HCT116 (cell line): Measurements from ENCODE around the gene PEG3. TPM values are rescaled to one million over a fixed set of nuclear protein-coding genes. Genes with fewer than 3 reads are reported as not detected.

Experiments
- ATAC-seq: fragments of 200-7000 bp; cut with Tn5 transposase; 2 replicates; pipeline ENCODE4 v1.9.1; 2020; ENCODE audit warnings: mild to moderate bottlenecking, moderate library complexity
- BruUV-seq: library from RNA; stranded (reverse); fragments of 400-500 nt; replicated peaks from 2 replicates; lab custom pipeline; 2021; lab: Mats Ljungman, UMichigan
- CTCF ChIA-PET: fragments of 300-600 bp; sonication (Branson Sonifier 250); formaldehyde crosslinking; loops from one replicate; lab custom pipeline; 2021; ENCODE audit warnings: antibody characterized with exemption; lab: Charles Lee
- POLR2A ChIA-PET: fragments of 300-600, 350-600 bp; sonication (Branson Sonifier 250); formaldehyde crosslinking; loops from one replicate; lab custom pipeline; 2021; ENCODE audit warnings: antibody characterized with exemption; lab: Charles Lee
- RAD21 ChIA-PET, 2 experiments: fragments of 300-600 bp; sonication (Branson Sonifier 250); formaldehyde crosslinking; loops; one replicate each; lab custom pipeline; 2023; ENCODE audit warnings: low total read pairs in 2 of 2; ENCODE audit not compliant: uncharacterized antibody in 2 of 2, unreplicated experiment in 2 of 2, low non-redundant PET in 1 of 2; lab: Charles Lee
- DNase-seq: peaks from one replicate; pipeline ENCODE4 v3.0.0-alpha.2; 2010; ENCODE audit warnings: low read depth, low spot score
- H2AFZ ChIP-seq: fragments of 200-600 bp; shearing (Covaris generic), sonication (generic); 2 replicates; pipeline ENCODE4 v1.6.1; 2017; ENCODE audit warnings: low read depth, mixed run types, mixed read lengths, antibody characterized with exemption, low read length; ENCODE audit not compliant: poor library complexity, severe bottlenecking
- H3K27ac ChIP-seq: 2 replicates; pipeline ENCODE4 v1.5.1; 2012; ENCODE audit warnings: low read depth, low read length
- H3K27me3 ChIP-seq: fragments of 200-600 bp; sonication (generic); 2 replicates; pipeline ENCODE4 v1.6.1; 2016; ENCODE audit warnings: mixed run types, low read length, mixed read lengths; ENCODE audit not compliant: insufficient read depth
- H3K36me3 ChIP-seq, 2 experiments: fragments of 200-500 bp in 1 of 2; fragments of 200-600 bp in 1 of 2; sonication (Bioruptor generic) in 1 of 2; sonication (generic) in 1 of 2; 2 replicates each; pipeline versions ENCODE4 v1.5.1 to v1.6.1; 2014 to 2016; ENCODE audit warnings: low read length in 2 of 2, inconsistent platforms in 1 of 2, mixed read lengths in 1 of 2, mixed run types in 1 of 2; ENCODE audit not compliant: insufficient read depth in 2 of 2, control insufficient read depth in 1 of 2
- H3K4me1 ChIP-seq, 2 experiments: fragments of 200-600 bp in 1 of 2; sonication (generic) in 1 of 2; 2 replicates each; pipeline versions ENCODE4 v1.5.1 to v1.6.1; 2012 to 2017; ENCODE audit warnings: low read length in 2 of 2, inconsistent platforms in 1 of 2, mild to moderate bottlenecking in 1 of 2, mixed read lengths in 1 of 2, mixed run types in 1 of 2, moderate library complexity in 1 of 2; ENCODE audit not compliant: insufficient read depth in 2 of 2, control insufficient read depth in 1 of 2
- H3K4me2 ChIP-seq: fragments of 200-600 bp; sonication (generic); 2 replicates; pipeline ENCODE4 v1.6.1; 2017; ENCODE audit warnings: mixed run types, low read length, mixed read lengths
- H3K4me3 ChIP-seq, 2 experiments: fragments of 200-600 bp in 1 of 2; sonication (generic) in 1 of 2; replicated peaks in 1 of 2; 2 replicates each; pipeline ENCODE4 v1.5.1; 2011 to 2016; ENCODE audit warnings: low read length in 2 of 2, control low read depth in 1 of 2, low read depth in 1 of 2, mild to moderate bottlenecking in 1 of 2, mixed read lengths in 1 of 2, mixed run types in 1 of 2
- H3K79me2 ChIP-seq: fragments of 200-600 bp; sonication (generic); 2 replicates; pipeline ENCODE4 v1.6.1; 2017; ENCODE audit warnings: mild to moderate bottlenecking, mixed run types, low read length, moderate library complexity, mixed read lengths; ENCODE audit not compliant: insufficient read depth
- H3K9ac ChIP-seq: fragments of 200-600 bp; sonication (generic); 2 replicates; pipeline ENCODE4 v1.6.1; 2016; ENCODE audit warnings: low read length, mixed read lengths
- H3K9me2 ChIP-seq: fragments of 200-600 bp; sonication (generic), shearing (Covaris generic); 2 replicates; pipeline ENCODE4 v1.6.1; 2017; ENCODE audit warnings: mixed run types, mild to moderate bottlenecking, moderate library complexity; ENCODE audit not compliant: insufficient read depth
- H3K9me3 ChIP-seq, 2 experiments: fragments of 200-500 bp in 1 of 2; fragments of 200-600 bp in 1 of 2; sonication (Bioruptor generic) in 1 of 2; sonication (generic) in 1 of 2; 2 replicates each; pipeline ENCODE4 v1.6.1; 2014 to 2017; ENCODE audit warnings: low read length in 2 of 2, mixed read lengths in 2 of 2, inconsistent platforms in 1 of 2, low read depth in 1 of 2, mild to moderate bottlenecking in 1 of 2, mixed run types in 1 of 2, moderate library complexity in 1 of 2; ENCODE audit not compliant: control insufficient read depth in 1 of 2, insufficient read depth in 1 of 2
- H4K20me1 ChIP-seq: fragments of 200-600 bp; sonication (generic), shearing (Covaris generic); 2 replicates; pipeline ENCODE4 v1.6.1; 2017; ENCODE audit warnings: mixed run types, mild to moderate bottlenecking, moderate library complexity; ENCODE audit not compliant: insufficient read depth
- CBX3 ChIP-seq: IDR thresholded peaks from 2 replicates; pipeline ENCODE4 v1.6.1; 2012; ENCODE audit warnings: low read depth
- CEBPB ChIP-seq: IDR thresholded peaks from 2 replicates; pipeline ENCODE4 v1.6.1; 2012; ENCODE audit warnings: low read depth
- EGR1 ChIP-seq: IDR thresholded peaks from 2 replicates; pipeline ENCODE4 v1.6.1; 2012; ENCODE audit warnings: low read depth
- ELF1 ChIP-seq: IDR thresholded peaks from 2 replicates; pipeline ENCODE4 v1.6.1; 2012; ENCODE audit warnings: low read depth, borderline replicate concordance
- EZH2 ChIP-seq: fragments of 200-600 bp; sonication (generic); IDR thresholded peaks from 2 replicates; pipeline ENCODE4 v1.6.1; 2017; ENCODE audit warnings: antibody characterized with exemption, mixed run types
- EZH2phosphoT487 ChIP-seq: fragments of 200-600 bp; IDR thresholded peaks from 2 replicates; pipeline ENCODE4 v1.6.1; 2018; ENCODE audit warnings: antibody characterized with exemption, borderline replicate concordance
- FOSL1 ChIP-seq: IDR thresholded peaks from 2 replicates; pipeline ENCODE4 v1.6.1; 2012; ENCODE audit warnings: low read depth
- JUND ChIP-seq: IDR thresholded peaks from 2 replicates; pipeline ENCODE4 v1.6.1; 2012
- POLR2A ChIP-seq: IDR thresholded peaks from 2 replicates; pipeline ENCODE4 v1.7.0; 2011; ENCODE audit warnings: borderline replicate concordance; ENCODE audit not compliant: insufficient read depth, insufficient read length; ENCODE audit errors: extremely low read depth
- SRF ChIP-seq: IDR thresholded peaks from 2 replicates; pipeline ENCODE4 v1.6.1; 2012; ENCODE audit warnings: low read depth
- TCF7L2 ChIP-seq: IDR thresholded peaks from 2 replicates; pipeline ENCODE4 v1.7.0; 2011; ENCODE audit warnings: borderline replicate concordance, inconsistent platforms; ENCODE audit not compliant: insufficient read depth, insufficient read length; ENCODE audit errors: extremely low read depth
- YY1 ChIP-seq: IDR thresholded peaks from 2 replicates; pipeline ENCODE4 v1.6.1; 2011; ENCODE audit warnings: low read length, low read depth, moderate library complexity, mild to moderate bottlenecking; ENCODE audit not compliant: insufficient replicate concordance; ENCODE audit errors: extremely low read depth
- ZFX ChIP-seq: fragments of 450-650 bp; IDR thresholded peaks from 2 replicates; pipeline ENCODE4 v1.6.1; 2017
- ZNF274 ChIP-seq: fragments of 200-500 bp; sonication (Bioruptor generic); IDR thresholded peaks from 2 replicates; pipeline ENCODE4 v1.6.1; 2014; ENCODE audit warnings: mild to moderate bottlenecking, low read depth, low read length, inconsistent platforms
- intact Hi-C: fragments of 100-400 bp; cut with micrococcal nuclease; formaldehyde crosslinking; loops from 2 replicates; pipeline ENCODE4 v1.10.0; 2022
- total RNA-seq: library from RNA; stranded (reverse); gene quantifications from one replicate; pipeline ENCODE4 v1.2.1, GENCODE V29; 2021; ENCODE audit not compliant: unreplicated experiment
- TF ChIP-seq, protein P1 (sequence below): IDR thresholded peaks from 2 replicates; pipeline ENCODE4 v1.6.1; 2012
- TF ChIP-seq, protein P2 (sequence below): IDR thresholded peaks from 2 replicates; pipeline ENCODE4 v1.6.1; 2012
- TF ChIP-seq, protein P3 (sequence below): IDR thresholded peaks from 2 replicates; pipeline ENCODE4 v1.6.1; 2011; ENCODE audit warnings: mild to moderate bottlenecking, low read length, moderate library complexity; ENCODE audit not compliant: insufficient replicate concordance; ENCODE audit errors: extremely low read depth

PEG3 gene
- total RNA-seq, 1 experiment from 2014 or later = 0.34 TPM

DNA sequence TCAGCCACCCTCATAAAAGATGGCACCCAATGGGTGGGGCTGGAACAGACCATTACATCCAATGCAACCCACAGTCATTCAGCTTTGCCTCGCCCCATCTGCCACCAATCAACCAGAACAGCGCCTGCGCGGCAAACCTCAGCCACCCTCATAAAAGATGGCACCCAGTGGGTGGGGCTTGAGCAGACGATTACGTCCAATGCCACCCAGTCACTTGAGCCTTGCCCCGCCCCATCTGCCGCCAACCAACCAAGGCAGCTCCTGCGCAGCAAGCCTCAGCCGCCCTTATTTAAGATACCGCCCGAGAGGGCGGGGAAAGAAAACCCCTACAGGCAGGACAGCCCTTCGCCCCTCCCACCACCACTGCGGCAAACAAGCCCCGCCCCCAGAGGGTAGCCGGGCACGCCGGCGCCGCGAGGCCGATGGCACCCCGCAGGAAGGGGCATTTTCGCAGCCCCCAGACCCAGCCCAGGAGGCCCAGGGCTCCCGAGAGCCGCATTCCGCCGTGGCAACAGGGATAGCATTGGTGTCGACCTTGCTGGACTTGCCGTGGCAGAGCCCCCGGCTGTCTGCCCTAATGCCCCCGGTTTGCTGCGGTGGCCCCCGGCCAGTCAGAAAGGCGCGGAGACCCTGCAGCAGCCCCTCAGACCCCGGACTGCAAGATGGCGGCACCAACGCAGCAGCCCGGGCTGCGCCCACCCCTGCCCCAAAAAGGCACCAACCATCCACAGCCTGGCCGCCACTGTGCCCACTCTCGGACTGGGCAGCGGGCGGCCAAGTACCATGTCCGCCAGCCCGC lies 675 bp downstream of the PEG3 start:
- Histone ChIP-seq H3K9ac (no peak overlapping the region), H3K4me2 (no peak overlapping the region)

More for the DNA sequence above, 675 bp downstream of the PEG3 start:
- no peaks in the 10 kb centered on the region for H3K79me2 ChIP-seq
- no peak overlapping the region for H2AFZ ChIP-seq
- H3K4me3 ChIP-seq = no peak overlapping the region
- ChIA-PET RAD21 (no interaction called here), POLR2A (no interaction called here), CTCF (no interaction called here)
- peaks cover 5 to 26% of the 10 kb centered on the region in 2 experiments; a peak in 2 of 4 replicates for H3K9me3 ChIP-seq
- H3K27me3 ChIP-seq = no peaks in the 10 kb centered on the region
- TF ChIP-seq EZH2 (no peak), CBX3 (no peak), EZH2phosphoT487 (no peak), CEBPB (no peak), POLR2A (no peak), EGR1 (no peak), ZFX (no peak), JUND (no peak), ZNF274 (no peak), FOSL1 (no peak), TCF7L2 (no peak), YY1 (no peak), SRF (no peak), ELF1 (no peak)
- TF ChIP-seq, protein P1, sequence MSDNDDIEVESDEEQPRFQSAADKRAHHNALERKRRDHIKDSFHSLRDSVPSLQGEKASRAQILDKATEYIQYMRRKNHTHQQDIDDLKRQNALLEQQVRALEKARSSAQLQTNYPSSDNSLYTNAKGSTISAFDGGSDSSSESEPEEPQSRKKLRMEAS = no peak
- TF ChIP-seq, protein P2, sequence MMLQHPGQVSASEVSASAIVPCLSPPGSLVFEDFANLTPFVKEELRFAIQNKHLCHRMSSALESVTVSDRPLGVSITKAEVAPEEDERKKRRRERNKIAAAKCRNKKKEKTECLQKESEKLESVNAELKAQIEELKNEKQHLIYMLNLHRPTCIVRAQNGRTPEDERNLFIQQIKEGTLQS = no peak
- TF ChIP-seq, protein P3, sequence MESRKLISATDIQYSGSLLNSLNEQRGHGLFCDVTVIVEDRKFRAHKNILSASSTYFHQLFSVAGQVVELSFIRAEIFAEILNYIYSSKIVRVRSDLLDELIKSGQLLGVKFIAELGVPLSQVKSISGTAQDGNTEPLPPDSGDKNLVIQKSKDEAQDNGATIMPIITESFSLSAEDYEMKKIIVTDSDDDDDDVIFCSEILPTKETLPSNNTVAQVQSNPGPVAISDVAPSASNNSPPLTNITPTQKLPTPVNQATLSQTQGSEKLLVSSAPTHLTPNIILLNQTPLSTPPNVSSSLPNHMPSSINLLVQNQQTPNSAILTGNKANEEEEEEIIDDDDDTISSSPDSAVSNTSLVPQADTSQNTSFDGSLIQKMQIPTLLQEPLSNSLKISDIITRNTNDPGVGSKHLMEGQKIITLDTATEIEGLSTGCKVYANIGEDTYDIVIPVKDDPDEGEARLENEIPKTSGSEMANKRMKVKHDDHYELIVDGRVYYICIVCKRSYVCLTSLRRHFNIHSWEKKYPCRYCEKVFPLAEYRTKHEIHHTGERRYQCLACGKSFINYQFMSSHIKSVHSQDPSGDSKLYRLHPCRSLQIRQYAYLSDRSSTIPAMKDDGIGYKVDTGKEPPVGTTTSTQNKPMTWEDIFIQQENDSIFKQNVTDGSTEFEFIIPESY = no peak
- BruUV-seq = no TSS peak
- no peaks in the 10 kb centered on the region for H3K9me2 ChIP-seq
- no peak for DNase-seq
- no peak overlapping the region for H3K27ac ChIP-seq
- H3K36me3 ChIP-seq = no peaks in the 10 kb centered on the region
- intact Hi-C loops = no loop called here
- no peaks in the 10 kb centered on the region for H3K4me1 ChIP-seq
- no peak for ATAC-seq
- no peaks in the 10 kb centered on the region for H4K20me1 ChIP-seq
